GM18858 (cell line): ENCODE data around the gene STAB2.

Experiments
- ATAC-seq: cut with Tn5 transposase; IDR thresholded peaks from one replicate; pipeline ENCODE4 v1.9.1; 2021; ENCODE audit not compliant: unreplicated experiment

STAB2 gene

GRCh38 chr12:103773109-103773910 is 186.2 kb downstream of the STAB2 start:
- ATAC-seq = no peak

DNA sequence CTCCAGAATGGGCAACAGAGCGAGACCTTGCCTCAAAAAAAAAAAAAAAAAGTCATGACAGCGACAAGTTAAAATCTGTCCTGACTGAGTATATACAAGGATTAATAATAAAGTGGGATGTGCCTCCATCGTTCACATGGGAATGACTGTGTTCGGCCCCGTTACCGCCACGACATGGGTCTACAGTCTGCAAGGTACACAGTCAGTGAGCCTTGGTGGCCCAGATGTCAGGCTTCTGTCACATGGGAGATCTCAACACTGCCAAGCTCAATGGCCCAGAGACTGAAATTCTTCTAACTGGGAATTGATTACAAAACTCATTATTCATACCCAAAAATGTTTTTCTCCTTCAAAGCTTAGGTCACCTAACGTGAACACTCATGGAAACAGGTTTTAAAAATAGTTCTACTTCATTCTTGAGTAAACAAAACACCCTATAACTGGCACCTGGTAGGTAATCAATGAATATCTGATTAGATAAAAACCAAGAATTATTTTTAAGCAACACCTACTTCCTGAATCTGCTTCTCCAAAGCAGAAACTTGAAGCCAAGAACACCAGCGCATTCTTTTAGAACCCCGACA is 188.0 kb downstream of the STAB2 start:
- ATAC-seq = no peak

- no peak for ATAC-seq
These were observed 191.7 kb downstream of the STAB2 start for GRCh38 chr12:103778781-103779180.

DNA sequence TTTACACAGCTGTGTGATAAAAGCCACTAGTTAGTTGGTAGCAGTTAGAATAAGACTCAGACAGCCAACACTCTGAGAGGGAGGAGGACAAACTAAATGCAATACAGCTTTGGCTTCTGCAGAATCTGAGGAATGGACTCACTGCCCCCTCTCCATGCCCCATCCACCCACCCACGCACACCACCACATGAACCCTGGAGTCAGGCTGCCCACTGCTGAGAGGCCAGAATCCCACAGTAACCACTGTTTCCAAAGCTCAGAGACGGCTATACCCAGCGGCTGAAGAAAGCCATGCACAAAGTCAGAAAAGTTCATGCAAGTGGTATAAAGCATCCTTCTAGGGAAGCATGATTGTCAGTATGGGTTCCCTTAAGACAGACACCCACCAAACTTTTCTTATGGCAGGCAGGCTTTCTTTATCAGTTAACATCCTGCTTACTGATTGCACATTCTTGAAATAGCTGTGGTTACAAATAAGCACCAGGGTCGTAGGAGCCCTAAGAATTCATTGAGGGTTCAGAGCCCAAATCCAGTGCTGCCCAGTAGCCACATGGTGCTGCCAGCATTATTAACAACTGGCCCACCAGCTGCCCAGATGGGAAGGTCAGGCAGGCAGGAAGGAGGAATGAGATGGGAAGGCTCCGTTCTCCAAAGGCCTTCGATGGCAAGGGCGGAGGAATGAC is 192.5 kb downstream of the STAB2 start:
- ATAC-seq = no peak

DNA sequence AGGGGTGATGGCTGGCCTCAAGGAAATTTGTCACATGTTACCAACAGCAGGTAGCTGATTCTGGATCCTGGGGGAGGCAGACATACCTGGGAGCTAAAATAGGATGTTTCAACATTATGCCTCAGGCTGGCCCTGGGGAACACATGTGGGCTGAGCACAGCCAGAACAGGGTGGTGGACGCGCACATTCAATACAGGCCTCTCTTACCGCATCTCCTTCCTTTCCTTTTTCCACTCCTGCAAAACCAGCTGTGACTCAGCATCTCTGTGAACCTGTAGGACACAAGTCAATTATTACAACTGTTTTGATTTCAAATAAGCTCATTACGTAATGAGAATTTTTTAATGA is 193.0 kb downstream of the STAB2 start:
- no peak for ATAC-seq

GRCh38 chr12:103780992-103781391 is 193.9 kb downstream of the STAB2 start:
- ATAC-seq = no peak

DNA sequence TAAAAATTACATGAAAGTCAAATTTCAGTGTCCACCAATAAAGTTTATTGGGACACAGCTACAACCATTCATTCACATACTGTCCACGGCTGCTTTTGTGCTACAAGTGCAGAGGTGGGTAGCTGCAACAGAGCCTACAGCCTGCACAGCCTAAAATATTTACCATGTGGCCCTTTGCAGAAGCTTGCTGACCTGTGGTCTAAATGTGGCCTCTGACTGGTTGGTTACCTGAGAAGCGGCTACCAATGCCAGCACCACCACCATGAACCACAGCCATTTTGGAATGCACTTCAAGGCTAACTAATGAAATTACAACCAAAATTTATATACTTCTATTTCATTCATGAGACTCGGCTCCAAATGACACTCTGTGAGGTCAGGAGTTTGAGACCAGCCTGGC is 195.3 kb downstream of the STAB2 start:
- no peak for ATAC-seq

DNA sequence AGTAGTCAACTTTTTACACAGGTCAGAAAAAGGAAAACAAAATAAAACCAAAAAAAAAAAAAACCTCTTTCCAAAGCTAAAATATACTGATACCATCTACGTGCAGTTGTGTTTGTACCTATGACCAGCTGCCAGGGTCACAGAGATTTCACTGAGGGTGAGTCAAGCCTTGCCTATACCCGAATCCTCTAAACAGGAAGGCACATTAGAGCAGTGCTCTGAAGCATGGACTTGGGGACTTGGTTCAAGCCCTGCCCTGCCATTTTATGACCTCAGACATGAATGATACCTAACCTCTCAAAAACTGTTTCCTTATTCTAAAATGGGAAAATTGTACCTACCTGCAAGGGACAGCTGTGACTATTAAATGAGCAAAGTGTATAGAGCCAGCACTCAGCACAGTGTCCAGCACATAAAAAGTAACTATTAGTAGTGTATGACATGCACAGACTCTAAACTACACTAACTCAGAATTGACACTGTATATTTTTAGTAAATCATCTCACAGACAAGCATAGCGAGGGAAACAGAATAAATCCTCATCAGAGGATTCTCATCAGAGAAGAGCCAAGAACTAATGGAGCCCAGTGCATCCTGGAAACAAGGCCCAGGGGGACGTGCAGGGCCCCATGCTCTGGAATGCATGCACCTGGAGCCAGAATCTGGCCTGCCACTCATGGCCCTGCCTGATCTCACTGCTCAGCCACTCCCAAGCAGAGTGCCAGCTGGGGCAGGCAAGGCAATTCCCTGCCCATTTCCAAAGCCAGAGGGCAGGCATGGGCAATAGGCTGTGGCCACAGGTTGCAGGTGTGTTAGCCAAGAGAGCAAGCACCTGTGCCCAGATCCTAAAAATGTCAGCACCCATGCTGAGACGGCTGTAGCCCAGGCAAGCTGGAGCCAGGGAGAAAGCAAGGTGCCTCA is 196.9 kb downstream of the STAB2 start:
- ATAC-seq = no peak

DNA sequence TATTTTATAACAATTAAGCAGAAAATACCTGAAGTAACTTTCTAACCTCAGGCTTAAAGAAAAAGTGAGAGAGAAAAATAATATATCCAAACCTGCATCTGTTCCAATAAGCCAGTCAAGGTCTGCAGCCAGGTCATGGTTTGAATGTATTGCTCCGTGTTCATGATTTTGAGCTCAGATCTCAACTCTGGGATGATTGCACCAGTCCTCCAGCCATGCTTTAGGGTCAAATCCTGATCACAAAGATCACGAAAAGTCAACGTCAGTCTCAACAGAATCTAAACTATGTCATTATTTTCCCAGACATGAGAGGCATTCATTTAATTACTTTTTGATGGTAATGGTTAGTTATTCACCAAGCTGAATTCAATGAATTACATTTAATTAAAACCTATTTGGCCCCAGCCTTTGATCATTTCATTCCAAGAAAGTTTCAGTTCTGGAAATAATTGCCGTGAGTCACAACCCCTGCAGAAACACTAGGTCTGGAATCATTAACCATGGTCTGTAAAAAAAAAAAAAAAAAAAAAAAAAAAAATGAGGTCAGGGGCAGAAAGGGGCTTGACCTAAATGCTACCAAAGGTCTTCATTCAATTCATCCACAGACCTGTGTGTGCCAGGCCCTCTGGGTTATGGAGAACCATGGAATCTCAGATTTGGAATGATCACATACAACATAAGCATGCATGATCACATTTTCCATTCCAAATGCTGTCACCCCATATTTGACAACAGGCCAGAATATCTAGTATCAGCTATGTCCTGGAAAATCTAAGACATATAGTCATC is 198.4 kb downstream of the STAB2 start:
- no peak for ATAC-seq

DNA sequence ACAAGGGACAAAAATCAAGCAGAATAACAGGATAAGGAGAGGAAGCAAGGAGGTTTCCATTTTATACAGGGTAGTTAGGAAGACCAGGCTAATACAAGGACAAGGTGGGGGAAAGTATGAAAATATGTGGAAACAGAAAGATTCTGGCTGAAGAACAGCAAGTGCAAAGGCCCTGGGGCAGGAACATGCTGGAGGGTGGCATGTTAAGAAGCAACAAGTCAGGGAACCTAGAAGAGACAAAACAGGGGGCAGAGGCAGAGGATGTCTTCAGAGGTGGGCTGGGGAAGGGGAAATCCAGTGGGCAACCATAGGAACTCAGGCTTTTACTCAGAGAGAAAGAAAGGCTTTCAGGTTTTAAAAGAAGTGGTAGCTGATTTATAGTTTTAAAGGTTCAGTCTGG is 199.1 kb downstream of the STAB2 start:
- ATAC-seq = no peak

DNA sequence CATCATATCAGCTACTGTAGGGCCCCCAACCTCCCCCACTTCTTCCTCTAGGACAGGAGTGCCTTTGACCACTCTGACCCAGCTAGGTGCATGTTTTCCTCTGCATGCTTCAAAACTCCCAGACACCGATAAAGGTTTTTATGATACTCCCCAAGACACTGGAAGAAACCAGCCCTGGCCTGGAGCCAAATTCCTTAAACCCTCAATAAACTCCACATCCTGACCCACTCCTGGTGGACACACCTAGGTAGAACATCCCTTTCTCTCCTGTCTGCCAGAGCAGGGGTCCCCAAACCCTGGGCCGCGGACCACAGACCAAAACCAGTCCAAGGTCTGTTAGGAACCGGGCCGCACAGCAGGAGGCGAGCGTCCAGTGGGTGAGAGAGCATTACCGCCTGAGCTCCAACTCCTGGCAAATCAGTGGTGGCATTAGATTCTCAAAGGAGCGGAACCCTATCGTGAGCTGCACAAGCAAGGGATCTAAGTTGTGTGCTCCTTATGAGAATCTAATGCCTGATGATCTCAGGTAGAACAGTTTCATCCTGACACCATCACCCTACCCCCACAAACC is 204.4 kb downstream of the STAB2 start:
- no peak for ATAC-seq

DNA sequence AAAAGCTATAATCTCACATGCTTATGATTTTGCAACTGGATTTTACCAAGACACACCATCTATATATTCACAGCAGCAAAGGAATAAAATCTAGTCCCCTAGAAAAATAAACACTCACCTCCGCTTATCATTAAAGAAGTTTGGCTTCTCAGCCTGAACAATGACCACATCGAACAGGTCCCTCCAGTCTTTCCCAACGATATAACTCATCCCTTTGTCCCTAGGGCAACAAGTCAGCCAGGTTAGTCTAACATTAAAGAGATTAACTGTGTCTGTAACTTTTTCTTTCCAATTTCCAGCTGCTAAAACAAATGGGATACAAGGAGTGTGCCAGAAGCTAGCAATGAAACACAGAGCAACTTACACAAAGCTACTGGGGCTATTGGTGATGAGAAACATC is 206.0 kb downstream of the STAB2 start:
- ATAC-seq = no peak

- ATAC-seq = no peak
These were observed 206.5 kb downstream of the STAB2 start for GRCh38 chr12:103793512-103794045.

DNA sequence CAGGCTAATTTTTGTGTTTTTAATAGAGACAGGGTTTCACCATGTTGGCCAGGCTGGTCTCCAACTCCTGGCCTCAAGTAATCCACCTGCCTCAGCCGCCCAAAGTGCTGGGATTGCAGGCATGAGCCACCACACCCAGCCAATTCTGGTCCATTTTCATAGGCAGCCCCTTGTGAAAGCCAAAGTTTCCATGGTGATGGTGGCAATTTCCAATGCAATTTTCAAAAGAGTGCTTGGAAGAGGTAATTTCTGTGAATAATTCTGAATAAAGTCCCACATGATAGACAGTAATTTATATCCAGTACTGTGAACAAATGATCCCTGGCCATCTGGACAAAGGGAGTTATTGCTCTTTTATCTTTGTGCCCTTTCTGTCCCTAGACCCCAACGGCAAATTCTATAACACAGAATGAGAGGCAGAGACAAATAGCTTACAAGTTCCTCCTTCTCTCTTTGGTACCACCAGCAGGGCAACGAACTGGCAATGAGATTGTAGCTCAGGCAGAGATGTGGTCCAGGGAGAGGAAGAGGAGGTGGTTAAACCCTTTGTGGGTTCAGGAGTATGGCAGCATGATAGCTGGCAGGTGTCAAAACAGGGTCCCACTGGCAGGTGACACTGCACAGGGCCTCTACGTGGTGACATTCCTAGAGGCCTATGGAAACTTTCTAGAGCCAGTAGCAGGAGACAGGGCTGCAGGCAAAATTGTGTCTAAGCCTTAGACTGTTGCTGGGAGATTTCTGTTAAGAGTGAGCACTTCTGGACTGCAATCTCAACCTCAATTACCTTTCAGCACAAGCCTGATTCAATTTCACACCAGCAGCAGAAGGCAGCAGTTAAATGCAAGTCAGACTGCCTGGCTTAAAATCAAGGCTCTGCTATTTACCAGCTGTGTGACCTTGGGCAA is 207.5 kb downstream of the STAB2 start:
- no peak for ATAC-seq

- ATAC-seq = no peak
These were observed 211.5 kb downstream of the STAB2 start for GRCh38 chr12:103798586-103798985.

DNA sequence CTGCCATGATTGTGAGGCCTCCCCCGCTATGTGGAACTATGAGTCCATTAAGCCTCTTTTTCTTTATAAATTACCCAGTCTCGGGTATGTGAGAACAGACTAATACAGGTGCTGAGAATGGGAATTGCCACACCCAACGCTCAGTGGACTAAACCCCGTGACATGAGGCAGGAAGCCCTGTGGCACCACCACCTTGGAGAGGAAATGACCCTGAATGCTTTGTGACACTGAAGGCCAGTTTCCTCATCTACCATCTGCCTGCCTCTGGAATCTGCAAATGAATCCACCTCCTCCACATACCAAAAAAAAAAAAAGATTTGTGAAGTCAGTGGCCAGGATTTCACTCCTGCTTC is 212.4 kb downstream of the STAB2 start:
- no peak for ATAC-seq

- no peak for ATAC-seq
These were observed 213.0 kb downstream of the STAB2 start for GRCh38 chr12:103799857-103800771.
